ENCODE results near the gene TIMP4.

The TIMP4 gene

DNA sequence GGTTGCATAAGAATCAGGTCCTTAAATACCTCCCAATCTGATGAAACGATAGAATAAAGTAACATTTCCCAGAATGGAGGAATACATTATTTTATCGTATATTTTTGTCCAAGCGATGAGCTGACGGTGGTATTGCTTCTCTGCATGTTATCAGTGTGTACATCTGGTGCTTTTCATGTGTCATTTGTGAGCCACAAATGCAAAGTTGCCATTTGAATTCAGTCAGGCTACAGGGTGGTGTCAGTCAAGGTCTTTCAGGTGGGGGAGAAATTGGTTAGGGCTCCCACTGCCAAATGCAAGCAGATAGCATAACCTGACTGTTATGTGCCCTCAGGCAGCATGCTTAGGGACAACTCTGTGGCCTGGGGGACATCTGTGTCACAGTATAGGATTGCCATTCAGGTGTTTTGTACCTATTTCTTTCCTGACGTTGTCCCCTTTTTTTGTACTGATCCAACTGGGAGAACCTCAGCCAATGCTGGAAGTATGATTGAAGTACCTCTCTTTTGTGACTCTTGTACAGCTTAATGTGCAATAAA is 26.5 kb upstream of the TIMP4 start:
- no peak for DNase-seq (ENCODE audit: low read depth in 2 of 2)

DNA sequence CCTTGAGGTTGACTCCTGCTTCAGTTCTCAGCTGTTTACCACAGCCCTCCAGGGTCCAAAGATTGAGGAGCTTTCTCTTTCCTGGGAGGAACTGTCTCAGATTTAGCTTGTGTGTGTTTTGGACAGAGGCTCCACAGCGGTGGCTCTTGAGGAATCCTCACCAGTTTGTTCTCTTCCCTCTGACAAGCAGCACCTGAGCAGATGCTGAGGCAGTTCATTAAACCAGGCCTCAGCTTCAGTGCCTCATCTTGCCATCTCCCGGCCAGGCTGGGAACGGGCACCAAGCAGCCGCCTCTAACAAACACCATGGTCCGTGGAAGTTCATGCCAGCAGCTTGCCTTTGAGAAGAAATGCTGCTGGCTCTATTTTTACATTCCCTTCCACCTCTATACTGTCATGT is 25.8 kb upstream of the TIMP4 start:
- no peak for DNase-seq (ENCODE audit: low read depth in 2 of 2)

DNA sequence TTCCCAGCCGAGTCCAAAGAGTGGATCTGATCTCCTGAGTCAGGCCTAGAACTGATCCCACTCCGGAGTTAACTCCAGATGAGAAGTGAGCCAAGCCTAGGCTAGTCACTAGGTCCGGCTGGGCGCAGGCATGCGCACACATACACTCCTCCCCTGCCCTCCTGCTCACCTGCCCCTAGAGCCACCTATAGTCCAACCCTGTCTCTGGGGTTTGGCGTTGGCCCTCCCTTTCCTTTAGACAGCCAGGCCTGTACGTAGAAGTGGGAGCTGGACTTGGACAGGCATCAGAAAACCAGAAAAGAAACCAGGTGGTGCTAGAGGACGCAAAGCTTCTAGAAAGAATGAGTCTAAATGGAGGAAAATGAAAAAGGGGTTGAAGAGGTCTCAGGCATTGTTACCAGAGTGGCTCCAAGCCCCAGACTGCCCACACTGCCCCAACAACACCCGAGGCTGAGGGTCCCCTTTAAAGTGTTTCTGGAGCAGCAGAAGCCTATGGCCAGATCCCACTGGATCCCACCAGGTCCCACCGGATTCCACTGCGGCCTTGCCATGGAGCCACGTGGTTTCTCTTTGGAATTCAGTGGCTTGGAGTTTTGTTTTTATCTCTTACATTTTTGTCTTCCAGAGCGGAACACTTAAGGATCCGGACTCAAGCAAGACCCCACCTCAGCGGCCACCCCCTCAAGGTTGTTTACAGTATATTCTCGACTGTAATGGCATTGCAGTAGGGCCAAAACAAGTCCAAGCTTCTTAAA is 24.2 kb upstream of the TIMP4 start:
- DNase-seq (ENCODE audit: low read depth in 2 of 2), result no peak

DNA sequence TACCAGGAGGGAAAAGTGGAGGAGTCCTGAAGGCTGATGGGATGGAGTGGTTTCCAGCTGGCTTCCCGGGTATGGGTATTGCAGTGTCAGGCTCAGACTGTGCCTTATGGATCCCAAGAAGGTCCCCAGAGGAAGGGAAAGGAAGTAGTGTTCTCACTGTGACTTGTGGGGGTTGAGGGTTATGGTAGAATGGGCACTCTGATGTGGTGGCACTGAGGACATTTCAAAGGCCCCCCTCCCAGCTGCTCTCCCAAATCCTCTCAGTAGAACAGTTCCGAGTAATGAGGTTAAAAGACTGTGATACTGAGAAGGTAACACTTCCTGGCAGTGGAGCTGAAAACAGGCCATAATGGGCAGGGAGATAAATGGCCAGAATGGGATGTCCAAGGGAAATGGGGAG is 23.1 kb upstream of the TIMP4 start:
- no peak for DNase-seq (ENCODE audit: low read depth in 2 of 2)

DNA sequence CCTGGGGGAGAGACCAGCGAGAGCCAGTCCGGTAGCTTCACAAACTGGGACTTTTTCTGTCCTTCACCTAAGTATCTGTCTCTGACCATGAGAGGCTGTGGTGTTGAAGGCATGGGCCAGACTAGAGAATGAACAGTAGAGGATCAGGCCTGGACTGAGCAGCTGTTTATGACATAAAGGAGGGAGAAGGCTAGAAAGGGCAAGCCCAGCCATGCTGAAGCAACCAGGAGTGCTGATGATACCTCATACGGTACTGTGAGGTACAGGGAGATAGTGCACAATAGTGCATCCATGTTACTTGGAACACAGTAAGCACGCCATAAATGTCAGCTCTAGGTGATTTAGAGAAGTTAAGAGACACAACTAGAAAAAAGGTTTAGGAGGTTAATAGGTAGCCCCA is 22.6 kb upstream of the TIMP4 start:
- DNase-seq (ENCODE audit: low read depth in 2 of 2), result no peak

DNA sequence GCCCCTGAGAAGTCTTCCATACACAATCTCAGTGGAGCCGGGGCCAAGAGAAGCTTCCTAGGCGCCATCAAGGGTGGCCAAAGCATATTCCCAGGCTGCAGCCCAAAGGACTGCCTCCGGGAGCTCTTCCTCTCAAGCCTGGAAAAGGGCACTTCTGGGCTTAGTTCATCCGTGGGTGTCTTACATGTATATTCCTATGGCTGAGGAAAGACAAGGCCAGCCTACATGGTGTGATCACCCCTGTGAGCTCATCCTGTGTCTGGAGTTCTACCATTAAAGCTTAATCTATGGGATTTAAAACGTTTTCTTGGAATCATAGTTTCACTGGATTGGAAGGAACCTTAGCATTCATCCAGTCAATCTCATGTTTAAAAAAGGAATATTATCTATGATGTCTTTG is 21.9 kb upstream of the TIMP4 start:
- no peak for DNase-seq (ENCODE audit: low read depth in 2 of 2)

DNA sequence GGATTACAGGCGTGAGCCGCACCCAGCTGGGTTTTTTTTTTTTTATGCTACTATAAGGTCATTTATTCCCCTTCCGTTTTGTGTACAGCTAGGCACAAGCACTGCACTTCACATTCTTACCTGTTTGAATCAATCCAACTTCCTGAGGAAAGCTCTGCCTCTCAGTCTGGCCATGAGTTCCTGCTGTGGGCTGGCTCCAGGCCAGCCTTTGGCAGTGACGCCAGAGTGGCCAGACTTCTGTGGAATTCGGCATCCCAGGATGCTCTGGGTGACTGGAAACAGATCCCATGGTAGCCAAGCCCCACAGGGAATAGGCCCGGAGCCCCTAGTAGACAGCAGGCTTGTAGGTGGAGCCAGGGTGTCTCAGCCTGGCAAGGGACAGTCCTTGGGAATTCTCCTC is 21.5 kb upstream of the TIMP4 start:
- no peak for DNase-seq (ENCODE audit: low read depth in 2 of 2)

DNA sequence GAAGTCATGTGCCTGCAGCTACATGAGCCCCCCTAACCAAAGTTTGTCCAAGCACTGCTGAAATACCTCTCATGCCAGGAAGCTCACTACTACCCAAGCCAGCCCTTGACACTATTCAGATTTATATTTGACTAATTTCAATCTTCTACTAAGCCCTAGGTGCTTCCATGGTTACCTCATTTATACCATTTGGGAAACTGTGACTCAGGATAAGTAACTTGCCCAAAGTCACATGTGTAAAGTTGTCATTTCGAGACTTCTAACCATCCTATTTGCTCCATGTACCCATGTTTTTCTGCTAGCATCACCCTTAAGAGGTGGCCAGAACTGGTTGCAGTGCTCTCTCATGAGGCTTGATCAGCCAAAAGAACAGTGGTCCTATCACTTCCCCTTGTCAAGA is 20.7 kb upstream of the TIMP4 start:
- no peak for DNase-seq (ENCODE audit: low read depth in 2 of 2)

DNA sequence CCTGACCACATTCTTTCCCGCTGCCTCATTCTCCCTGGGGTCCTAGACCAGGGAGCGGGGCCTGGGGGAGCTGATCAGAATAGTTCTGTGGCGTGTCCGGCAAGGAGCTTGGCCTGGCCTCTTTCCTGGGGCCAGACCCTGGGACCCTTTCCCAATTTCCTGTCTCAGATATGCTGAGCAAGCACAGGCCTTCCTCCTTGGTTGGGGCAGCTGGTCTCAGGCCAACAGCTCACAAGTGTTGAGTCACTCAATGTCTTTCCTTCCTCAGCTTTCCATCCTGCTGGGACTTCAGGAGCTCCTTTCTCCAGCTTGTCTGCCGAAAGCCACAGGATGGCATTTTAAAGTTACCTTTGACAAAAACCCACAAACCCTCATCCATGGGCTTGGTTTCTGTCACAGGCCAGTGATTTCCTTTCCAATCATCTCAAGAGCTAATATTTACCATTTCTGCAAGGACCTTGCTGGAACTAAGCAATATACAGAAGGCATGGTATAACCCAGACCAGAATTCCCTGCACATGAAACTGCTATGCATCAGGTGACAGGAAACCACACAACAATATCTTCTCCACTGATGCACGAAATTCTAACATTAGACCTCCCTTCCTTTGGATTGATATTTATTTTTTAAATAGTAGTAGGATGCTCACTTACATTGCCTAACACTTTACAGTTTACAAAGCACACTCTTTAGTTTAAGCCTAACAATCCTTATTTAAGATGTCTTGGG is 19.5 kb upstream of the TIMP4 start:
- DNase-seq (ENCODE audit: low read depth in 2 of 2), result no peak

DNA sequence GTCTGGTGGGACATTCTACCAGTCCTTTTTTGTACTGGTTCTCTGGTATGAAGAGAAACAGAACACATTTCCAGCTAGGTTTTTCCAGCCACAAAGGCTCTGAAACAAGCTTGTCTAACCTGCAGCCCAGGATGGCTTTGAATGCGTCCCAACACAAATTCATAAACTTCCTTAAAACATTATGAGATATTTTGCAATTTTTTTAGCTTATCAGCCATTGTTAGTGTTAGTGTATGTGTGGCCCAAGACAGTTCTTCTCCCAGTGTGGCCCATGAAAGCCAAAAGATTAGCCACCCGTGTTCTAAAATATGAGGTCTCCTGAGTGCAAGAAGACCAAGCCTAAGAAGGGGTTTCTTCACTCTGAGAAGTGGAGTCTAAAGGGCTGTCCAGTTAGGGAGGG is 18.4 kb upstream of the TIMP4 start:
- no peak for DNase-seq (ENCODE audit: low read depth in 2 of 2)

DNA sequence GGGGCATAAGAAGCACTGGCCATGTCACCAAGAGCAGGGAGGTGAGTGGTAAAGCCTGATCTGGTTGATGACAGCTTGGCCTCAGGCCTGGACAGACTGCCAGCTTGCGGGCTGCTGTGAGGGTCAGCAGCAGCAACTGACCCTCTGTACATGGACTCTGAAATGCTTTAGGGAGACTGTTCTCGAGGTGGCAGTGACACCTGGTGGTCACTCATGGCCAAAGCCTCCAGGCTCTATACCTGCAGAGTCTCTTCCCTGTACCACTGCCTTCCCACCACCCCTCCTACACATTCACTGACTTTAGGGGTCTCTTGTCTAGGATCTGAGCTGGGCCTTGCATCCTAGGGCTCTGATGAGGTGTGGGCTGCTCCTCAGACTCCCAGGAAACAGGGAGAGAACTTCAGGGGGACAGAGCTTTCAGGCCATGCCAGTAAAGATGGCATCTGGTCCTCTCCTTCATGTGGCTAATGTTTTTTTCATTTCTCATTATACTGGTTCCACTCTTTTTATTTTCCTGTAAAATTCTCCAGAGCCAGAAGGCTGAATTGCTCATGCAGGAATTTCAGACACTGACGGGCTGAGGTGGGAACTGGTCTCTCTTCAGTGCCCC is 17.2 kb upstream of the TIMP4 start:
- no peak for DNase-seq (ENCODE audit: low read depth in 2 of 2)

DNA sequence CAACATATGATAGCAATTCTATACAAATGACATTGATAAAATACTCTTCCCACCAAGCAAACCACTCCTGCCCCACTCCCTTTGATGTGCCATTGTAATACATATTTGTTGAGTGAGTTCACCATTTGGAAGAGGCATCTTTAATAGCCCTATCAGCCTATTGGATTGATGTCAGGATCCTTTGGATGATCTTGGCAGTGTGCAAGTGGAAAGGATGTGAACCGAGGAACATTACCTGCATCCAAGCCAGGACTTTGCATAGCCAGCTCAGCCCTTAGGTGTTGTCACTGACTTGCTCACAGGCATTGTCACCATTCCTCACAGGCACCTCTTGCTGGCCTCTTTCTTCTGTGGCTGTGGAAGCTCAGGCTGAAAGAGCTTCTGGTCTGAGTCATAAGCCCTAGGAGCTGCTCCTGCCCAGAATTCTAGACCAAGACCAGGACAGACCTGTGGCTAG is 16.5 kb upstream of the TIMP4 start:
- DNase-seq (ENCODE audit: low read depth in 2 of 2), result no peak

DNA sequence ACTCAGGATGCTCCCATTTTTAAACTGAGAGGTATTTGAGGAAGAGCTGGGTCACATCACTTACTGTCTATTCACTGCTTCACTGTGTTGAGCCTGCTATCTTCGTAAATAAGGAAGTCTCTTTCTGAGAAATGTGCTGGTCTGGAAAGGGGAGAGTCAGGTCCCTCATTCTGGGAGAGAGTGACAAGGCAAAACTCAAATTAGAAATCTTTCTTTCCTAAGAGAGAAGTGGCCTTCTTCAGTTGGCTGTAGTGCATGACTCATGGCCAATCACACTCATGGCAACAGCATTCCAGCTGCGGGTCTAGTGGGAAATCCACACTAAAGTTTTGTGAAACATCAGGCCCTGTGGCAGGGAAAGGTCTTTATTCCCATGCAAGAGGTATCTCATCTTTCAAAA is 11.5 kb upstream of the TIMP4 start:
- DNase-seq (ENCODE audit: low read depth in 2 of 2), result no peak

DNA sequence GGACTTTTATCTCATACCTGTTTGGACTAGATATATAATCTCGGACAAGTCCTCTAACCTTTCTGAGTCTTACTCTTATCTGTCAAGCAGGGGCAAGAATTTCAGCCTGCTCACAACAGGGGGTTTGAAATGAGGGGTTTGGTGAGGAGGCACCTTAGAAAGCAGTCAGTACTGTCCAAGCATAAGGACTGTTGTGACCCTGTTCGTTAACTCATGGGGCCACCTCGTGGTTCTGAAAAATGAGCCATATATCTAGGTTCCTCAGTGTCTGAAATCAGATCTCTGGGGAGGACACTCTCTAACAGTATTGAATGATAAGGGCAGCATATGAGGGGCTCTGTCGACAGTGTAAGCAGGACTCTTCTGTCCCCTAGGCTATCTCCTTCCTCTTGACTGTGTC is 7.2 kb upstream of the TIMP4 start:
- DNase-seq (ENCODE audit: low read depth in 2 of 2), result no peak

DNA sequence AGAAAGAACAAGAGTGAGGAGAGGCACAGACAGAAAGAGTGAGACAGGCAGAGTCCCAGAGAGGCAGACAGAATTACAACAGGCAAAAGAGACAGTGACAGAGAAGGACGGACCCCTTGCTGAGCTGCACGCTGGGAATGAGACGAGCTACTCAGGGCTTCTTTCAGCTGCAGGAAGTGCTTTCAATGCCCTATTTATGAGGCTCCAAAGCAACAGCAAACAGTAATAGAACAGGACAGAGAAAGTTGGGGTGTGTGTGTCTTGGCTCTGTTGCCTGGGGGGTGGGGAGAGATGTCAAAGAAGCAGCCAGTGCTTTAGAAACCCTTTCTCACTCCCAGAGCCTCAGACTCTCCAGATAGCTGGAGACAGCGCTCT is 502 bp upstream of the TIMP4 start:
- no peak for DNase-seq (ENCODE audit: low read depth in 2 of 2)

DNA sequence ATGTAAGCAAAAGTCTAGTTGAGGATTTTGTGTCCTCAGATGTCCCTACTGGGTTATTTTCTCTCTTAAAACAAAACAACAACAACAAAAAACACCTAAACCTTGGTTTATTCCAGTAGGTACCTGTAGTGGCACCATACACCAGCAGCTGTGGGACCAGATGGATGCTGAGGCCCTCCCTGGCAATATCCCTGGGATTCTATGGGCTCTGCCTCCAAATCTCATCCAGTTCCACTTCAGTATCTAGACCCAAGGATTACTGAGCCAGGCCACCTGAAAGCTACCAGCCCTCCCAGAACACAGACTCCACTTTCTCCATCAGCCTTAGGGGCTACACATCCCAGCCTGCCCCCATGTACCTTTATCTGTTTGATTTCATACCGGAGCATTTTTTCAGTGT is 1.7 kb downstream of the TIMP4 start:
- DNase-seq (ENCODE audit: low read depth in 2 of 2), result no peak

DNA sequence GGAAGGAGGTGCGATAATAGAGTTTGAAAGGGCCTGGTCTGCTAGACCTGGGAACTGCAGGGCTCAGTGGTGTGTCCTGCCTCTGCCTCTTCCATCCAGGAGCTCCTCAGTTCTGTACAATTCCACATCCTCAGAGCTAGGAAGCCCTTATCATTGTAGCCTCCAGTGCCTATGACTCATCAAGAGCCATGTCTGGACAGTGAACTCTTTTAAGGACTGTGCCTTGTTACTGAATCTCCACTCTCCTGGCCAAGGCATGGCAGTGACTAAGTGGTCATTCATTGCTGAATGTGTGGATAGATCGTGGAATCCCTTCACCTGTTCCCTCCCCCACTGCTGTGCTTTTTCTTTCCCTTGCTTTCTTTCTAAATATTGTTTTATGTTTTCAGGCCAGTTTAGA is 2.9 kb downstream of the TIMP4 start:
- no peak for DNase-seq (ENCODE audit: low read depth in 2 of 2)

DNA sequence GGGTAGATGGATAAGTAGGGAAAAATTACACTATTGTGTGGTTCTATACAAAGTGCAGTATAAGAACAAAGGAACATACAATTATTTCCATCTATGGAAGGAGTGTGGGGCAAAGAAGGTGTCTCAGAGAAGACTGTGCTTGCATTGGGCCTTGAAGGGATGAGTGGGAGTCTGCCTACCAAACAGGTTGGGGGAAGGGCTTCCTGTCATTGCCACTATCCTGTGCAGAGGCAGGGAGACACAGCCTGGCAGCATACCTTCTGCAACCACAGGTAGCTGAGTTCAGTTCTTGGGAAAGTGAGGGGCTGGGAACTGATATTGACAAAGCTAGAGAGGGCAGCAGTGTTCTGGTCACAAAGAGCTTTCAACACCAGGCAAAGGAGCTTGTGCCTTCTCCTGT is 3.4 kb downstream of the TIMP4 start:
- DNase-seq (ENCODE audit: low read depth in 2 of 2), result no peak

DNA sequence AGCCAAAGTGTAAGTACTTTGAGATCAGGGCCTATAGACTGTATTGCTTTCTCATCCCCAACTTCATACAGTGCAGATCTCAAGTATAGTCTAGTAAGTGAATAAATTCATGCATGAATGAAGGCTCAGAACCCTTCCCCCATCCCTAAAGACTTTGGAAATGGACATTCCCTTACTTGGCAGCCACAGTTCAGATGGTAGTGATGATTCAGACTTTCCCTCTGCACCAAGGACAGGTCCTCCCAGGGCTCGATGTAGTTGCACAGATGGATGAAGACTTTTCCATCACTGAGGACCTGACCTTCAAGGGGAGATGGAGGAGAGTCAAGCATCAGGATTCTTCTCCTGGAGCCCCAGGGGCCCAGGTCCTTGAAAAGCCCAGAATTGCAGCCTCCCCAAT is 4.6 kb downstream of the TIMP4 start:
- DNase-seq (ENCODE audit: low read depth in 2 of 2), result no peak

DNA sequence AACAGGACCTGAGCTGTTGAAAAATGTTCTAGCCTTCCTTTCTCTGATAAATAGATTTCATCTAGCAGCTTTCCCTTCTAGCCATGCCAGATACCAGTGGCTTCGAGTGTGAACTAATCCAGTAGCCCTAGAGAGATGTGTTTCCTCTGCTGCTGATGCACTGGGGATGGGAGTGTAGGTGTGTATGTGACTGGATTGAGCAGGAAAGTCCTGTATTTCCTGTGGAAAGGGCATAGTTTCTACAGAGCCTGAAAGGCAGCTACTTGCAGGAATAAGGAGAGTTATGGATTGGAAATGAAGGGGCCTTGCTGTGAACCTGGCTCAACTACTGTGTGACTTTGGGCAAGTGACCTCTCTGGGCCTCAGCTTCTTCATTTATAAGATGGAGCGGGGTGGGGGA is 8.6 kb downstream of the TIMP4 start:
- no peak for DNase-seq (ENCODE audit: low read depth in 2 of 2)

DNA sequence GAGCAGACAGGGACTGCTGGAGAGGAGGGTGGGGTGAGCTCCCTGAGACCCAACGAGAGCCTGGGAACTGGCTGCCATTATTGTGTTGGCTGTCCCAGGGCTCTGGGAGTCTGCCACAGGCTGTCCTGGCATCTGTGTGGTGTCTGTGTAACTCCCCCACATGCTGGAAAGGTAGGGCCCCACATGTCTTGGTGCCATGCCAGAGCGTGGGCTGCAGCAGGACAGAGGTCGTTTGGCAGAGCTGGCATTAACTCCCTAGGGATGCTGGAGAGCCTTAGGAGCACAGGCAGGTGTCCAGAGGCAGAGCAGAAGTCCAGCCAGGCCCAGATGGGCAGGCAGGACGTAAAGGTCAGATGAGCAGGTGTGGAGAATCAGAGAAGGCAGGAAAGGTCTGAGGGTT is 9.7 kb downstream of the TIMP4 start:
- no peak for DNase-seq (ENCODE audit: low read depth in 2 of 2)

DNA sequence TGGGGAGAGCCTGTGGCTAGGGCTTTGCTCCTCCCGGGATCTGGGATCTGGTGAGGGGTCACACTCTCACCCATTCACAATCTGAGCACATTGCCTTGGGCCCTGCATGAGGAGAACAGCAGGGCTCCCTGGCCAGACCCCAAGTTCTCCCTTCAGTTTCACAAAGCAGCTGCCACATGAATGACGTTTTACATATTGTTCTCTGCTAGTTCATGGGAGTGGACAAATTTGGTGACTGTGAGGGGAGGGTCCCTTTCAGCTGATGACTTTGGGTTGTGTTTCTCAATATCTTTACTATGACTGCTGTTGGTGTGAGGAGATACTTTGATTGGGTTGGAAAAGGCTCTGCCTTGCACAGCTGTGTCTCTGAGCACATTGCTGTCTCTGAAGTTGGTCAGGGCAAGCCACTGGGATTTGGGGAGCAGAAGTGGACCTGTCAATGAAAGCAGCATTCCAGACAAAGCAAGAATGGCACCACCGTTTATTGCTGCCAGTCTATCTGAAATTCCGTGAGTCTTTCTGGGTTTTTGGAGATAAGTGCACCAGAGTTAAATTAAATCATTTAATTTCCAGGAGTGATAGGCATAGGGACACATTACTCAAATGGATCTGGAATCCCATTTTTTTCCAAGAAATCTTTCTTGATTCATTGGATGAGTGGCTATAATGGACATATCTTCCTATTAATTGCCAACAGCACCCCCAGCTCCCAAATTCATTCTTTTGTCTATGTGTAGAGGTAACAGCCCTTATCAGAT is 10.3 kb downstream of the TIMP4 start:
- DNase-seq (ENCODE audit: low read depth in 2 of 2), result no peak
